ENCODE data around the gene DIDO1.

- TF ChIP-seq CTCF (IDR thresholded peaks at IDR 0.05) (peak in 1 of 4 experiments; percentile 18), POLR2AphosphoS5 (IDR thresholded peaks at IDR 0.05) (peak in 3 of 4 donors; percentile 6 to 43 (median 19)), POLR2A (IDR thresholded peaks at IDR 0.05) (peak in 1 of 2 donors; percentile 41), EP300 (IDR thresholded peaks at IDR 0.05) (no peak)
Measured at GRCh38 chr20:62952373-62952967, 26.2 kb upstream of the DIDO1 start, which contains the start of gene SLC17A9.
